HL-60/S4 treated with retinoic acid at 250 ng/mL for 4 days and 3 days (cell line): ENCODE results near the gene MOB2.
"Not testable (repeated sequence)": the region's sequence is repeated elsewhere in the genome, so short reads cannot be mapped to it uniquely, and the experiment has no call there.

ENCODE experiments used
- in situ Hi-C: fragments of 300-500 bp; cut with MboI; formaldehyde crosslinking; loops from 2 replicates; pipeline ENCODE4 v1.7.0; 2022; ENCODE audit warnings: low sequenced_read_pairs

The MOB2 gene

DNA sequence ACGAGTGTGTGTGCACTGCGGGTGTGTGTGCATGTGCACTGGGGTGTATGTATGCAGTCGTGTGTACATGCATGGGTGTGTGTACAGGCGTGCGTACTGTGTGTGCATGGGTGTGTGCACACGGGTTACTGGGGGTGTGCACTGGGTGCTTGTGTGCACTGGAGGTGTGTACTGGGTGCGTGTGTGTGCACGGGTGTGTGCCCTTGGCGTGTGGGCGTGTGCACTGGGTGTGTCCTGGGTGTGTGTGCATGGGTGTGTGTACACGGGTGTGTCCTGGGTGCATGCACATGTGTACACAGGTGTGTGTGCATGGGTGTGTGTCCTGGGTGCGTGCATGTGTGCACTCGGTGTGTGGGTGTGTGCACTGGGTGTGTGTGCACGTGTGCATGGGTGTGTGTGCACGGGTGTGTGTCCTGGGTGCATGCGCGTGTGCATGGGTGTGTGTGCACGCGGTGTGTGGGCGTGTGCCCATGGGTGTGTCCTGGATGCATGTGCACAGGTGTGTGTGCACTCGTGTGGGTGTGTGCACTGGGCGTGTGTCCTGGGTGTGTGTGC lies 57.7 kb downstream of the MOB2 start:
- in situ Hi-C loops, result no loop called here

DNA sequence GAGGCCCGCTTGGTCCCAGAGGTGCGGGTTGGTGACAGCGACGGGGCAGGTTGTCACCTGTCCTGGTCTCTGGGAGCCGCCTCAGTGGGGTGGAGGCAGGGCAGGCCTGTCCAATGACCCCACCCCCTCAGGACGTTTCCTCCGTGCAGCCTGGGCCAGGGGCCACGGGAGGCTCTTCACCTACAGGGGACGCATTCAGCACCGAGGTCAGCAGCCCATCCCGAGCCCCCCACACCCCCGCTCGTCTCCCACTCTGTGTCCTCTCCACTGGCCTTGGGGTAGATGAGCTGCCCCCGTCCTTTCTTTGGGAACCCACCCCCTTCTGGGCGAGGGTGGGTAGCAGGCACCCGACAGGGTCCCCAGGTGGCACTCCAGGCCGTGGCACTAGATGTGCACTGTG lies 61.1 kb downstream of the MOB2 start:
- in situ Hi-C loops, result no loop called here

DNA sequence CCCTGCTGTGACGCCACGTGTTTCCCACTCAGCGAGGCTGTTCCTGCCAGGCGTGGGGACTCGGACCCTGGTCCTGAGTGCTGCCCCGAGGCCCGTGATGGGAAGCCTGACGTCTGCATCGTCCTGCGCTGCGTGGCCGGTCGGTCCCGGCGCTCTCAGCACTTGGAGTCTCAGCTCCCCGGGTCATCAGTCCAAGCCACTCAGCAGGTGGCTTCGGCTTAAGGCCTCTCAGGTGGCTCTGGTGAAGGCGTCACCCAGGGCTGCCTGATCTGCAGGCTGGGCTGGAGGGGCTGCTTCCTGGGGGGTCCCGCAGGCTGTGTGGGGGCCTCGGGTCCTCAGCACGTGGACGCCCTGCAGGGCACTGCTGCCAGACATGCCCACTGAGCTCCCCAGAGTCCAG lies 61.6 kb downstream of the MOB2 start:
- in situ Hi-C loops, result no loop called here

DNA sequence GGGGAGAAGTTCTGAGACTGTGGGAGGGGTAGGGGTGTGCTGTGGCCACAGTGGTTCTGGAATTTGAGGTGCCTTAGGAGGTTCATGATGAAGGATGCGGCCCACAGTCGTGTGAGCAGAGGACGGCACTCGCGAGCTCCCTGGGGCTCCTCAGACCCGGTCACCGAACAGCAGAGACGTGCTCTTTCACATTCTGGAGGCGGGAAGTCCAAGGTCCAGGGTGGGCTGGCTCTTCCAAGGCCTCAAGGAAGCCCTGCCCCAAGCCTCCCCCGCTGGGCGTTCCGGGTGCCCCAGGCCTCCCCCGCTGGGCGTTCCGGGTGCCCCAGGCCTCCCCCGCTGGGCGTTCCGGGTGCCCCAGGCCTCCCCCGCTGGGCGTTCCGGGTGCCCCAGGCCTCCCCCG lies 63.2 kb downstream of the MOB2 start:
- in situ Hi-C loops, result not testable (repeated sequence)

DNA sequence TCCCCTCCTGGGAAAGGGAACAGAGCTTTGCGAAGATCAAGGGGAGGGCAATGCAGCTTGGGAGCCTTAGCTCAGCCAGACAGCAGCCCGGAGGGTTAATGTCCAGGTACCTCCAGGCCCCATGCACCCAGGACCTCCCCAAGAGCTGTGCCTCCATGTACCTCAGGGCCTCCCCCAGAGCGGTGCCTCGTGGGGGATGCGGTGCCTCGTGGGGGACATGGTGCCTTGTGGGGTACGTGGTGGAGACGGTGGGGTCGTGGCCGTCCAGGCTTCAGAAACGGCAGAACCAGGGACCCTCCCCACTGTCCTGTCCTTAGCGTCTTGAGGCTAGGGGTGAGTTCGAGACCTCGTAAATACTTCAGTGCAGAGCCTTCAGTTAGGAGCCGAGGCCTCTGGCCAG lies 63.6 kb downstream of the MOB2 start:
- in situ Hi-C loops, result no loop called here

DNA sequence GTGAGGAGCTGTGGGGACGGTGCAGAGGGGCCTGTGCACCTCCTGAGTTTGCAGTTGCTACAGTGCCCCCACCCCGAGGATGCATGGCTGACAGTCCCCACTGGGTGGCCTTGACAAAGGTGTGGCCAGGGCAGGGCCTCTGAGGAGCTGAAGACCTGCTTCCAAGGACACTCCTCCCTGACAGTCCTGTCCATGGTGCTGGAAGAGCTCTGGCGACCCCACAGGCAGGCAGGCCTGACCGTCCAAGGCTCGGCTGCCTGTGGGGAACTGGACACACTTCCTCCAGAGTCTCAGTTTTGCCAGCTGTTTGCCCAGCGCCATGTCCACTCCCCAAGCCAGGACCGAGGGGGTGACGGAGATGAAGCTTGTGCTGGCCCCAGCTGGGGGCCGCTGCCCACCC lies 64.1 kb downstream of the MOB2 start:
- in situ Hi-C loops, result no loop called here

DNA sequence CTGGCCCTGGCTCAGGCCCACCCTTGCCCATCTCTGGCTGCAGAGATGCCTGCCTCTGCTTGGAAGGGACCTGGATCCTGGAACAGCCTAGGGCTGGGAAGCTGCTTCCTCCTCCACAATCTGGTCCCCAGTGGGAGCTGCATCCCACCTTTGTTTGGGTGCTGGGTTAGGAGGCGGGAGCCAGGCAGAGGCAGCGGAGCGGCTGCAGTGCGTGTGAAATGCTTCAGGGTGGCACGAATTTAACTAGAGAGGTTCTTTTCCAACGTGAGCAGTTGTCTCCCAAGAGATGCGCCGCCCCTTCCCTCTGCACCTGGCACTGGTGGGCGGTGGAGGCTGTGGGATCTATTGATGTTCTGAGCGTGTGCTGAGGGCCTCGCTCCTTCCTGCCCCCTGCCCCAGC lies 65.3 kb downstream of the MOB2 start:
- in situ Hi-C loops, result no loop called here

DNA sequence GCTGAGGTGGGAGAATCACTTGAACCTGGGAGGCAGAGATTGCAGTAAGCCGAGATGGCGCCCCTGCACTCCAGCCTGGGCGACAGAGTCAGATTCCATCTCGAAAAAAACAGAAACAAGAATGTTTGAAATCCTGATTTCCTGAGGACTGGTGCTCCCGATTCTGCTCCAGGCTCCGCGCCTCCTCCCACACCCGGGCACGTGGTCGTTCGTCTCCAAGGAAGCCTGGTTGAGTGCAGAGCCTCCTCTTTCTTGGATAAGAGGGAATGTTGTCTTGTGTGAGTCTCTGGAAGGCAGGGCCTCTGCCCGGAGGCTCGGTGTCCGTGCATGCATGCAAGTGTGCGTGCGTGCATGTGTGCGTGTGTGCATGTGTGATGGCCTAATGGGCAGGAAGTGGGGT lies 66.8 kb downstream of the MOB2 start:
- in situ Hi-C loops, result no loop called here
